ENCODE results near the gene MEGF10. TPM values are rescaled to one million over a fixed set of nuclear protein-coding genes. Genes with fewer than 3 reads are reported as not detected.
A peak's percentile ranks its signal among the peaks of the same experiment; 100 is the strongest.

Gene MEGF10
- total RNA-seq, 1 experiment from 2014 or later, result not detected

GRCh38 chr5:127426661-127427060 is 136.1 kb downstream of the MEGF10 start:
- ChIA-PET CTCF (no interaction called here), POLR2A (no interaction called here)
- H3K27ac Mint-ChIP-seq (ENCODE audit: unreplicated experiment), result no peak overlapping the region
- H3K9me3 ChIP-seq, result no peaks in the 10 kb centered on the region
- no TSS peak for BruUV-seq (replicated peaks)
- H3K4me3 Mint-ChIP-seq (ENCODE audit: unreplicated experiment), result no peak overlapping the region
- no peak for DNase-seq
- no peaks in the 10 kb centered on the region for H3K36me3 ChIP-seq (ENCODE audit: control insufficient read depth, insufficient read depth, low read length)
- H3K27me3 ChIP-seq (replicated peaks; ENCODE audit: control insufficient read depth, insufficient read depth, low read length), result no peaks in the 10 kb centered on the region
- H3K9me3 Mint-ChIP-seq (ENCODE audit: unreplicated experiment), result no peaks in the 10 kb centered on the region
- H3K4me3 ChIP-seq (ENCODE audit: low read depth, low read length), result no peak overlapping the region
- H3K36me3 Mint-ChIP-seq (ENCODE audit: insufficient read depth, unreplicated experiment), result no peaks in the 10 kb centered on the region
- no peaks in the 10 kb centered on the region for H3K27me3 Mint-ChIP-seq (ENCODE audit: insufficient read depth, unreplicated experiment)
- TF ChIP-seq CTCF (IDR thresholded peaks at IDR 0.05; ENCODE audit: insufficient read depth in 1 of 2, low read depth in 1 of 2, low read length in 1 of 2, severe bottlenecking in 1 of 2, unreplicated experiment in 1 of 2), result no peak
- intact Hi-C loops (cut with micrococcal nuclease; ENCODE audit: unreplicated experiment), result no loop called here
- no peaks in the 10 kb centered on the region for H3K4me1 Mint-ChIP-seq (ENCODE audit: low read depth, unreplicated experiment)
- H3K4me1 ChIP-seq, result peaks cover 10% of the 10 kb centered on the region

GRCh38 chr5:127428276-127428675 is 137.7 kb downstream of the MEGF10 start:
- no peak for TF ChIP-seq CTCF (IDR thresholded peaks at IDR 0.05; ENCODE audit: insufficient read depth in 1 of 2, low read depth in 1 of 2, low read length in 1 of 2, severe bottlenecking in 1 of 2, unreplicated experiment in 1 of 2)
- peaks cover 10% of the 10 kb centered on the region for H3K4me1 ChIP-seq
- H3K27ac Mint-ChIP-seq (ENCODE audit: unreplicated experiment), result no peak overlapping the region
- CTCF ChIA-PET, result no interaction called here
- no TSS peak for BruUV-seq (replicated peaks)
- no peaks in the 10 kb centered on the region for H3K4me1 Mint-ChIP-seq (ENCODE audit: low read depth, unreplicated experiment)
- no peaks in the 10 kb centered on the region for H3K36me3 ChIP-seq (ENCODE audit: control insufficient read depth, insufficient read depth, low read length)
- POLR2A ChIA-PET, result no interaction called here
- H3K27me3 Mint-ChIP-seq (ENCODE audit: insufficient read depth, unreplicated experiment), result no peaks in the 10 kb centered on the region
- H3K9me3 Mint-ChIP-seq (ENCODE audit: unreplicated experiment), result no peaks in the 10 kb centered on the region
- no peaks in the 10 kb centered on the region for H3K27me3 ChIP-seq (replicated peaks; ENCODE audit: control insufficient read depth, insufficient read depth, low read length)
- H3K9me3 ChIP-seq, result no peaks in the 10 kb centered on the region
- no peak for DNase-seq
- H3K4me3 Mint-ChIP-seq (ENCODE audit: unreplicated experiment), result no peak overlapping the region
- H3K36me3 Mint-ChIP-seq (ENCODE audit: insufficient read depth, unreplicated experiment), result no peaks in the 10 kb centered on the region
- intact Hi-C loops (cut with micrococcal nuclease; ENCODE audit: unreplicated experiment), result no loop called here
- H3K4me3 ChIP-seq (ENCODE audit: low read depth, low read length), result no peak overlapping the region

GRCh38 chr5:127428748-127429147 is 138.2 kb downstream of the MEGF10 start:
- no peaks in the 10 kb centered on the region for H3K9me3 ChIP-seq
- Mint-ChIP-seq H3K4me1 (ENCODE audit: low read depth, unreplicated experiment) (no peaks in the 10 kb centered on the region), H3K27me3 (ENCODE audit: insufficient read depth, unreplicated experiment) (no peaks in the 10 kb centered on the region), H3K9me3 (ENCODE audit: unreplicated experiment) (no peaks in the 10 kb centered on the region), H3K36me3 (ENCODE audit: insufficient read depth, unreplicated experiment) (no peaks in the 10 kb centered on the region), H3K27ac (ENCODE audit: unreplicated experiment) (no peak overlapping the region), H3K4me3 (ENCODE audit: unreplicated experiment) (no peak overlapping the region)
- H3K4me3 ChIP-seq (ENCODE audit: low read depth, low read length), result no peak overlapping the region
- peak in 1 of 2 experiments; percentile 15 for DNase-seq
- H3K4me1 ChIP-seq, result peaks cover 10% of the 10 kb centered on the region
- TF ChIP-seq CTCF (IDR thresholded peaks at IDR 0.05; ENCODE audit: insufficient read depth in 1 of 2, low read depth in 1 of 2, low read length in 1 of 2, severe bottlenecking in 1 of 2, unreplicated experiment in 1 of 2), result no peak
- H3K27me3 ChIP-seq (replicated peaks; ENCODE audit: control insufficient read depth, insufficient read depth, low read length), result no peaks in the 10 kb centered on the region
- ChIA-PET POLR2A (no interaction called here), CTCF (no interaction called here)
- intact Hi-C loops (cut with micrococcal nuclease; ENCODE audit: unreplicated experiment), result no loop called here
- no TSS peak for BruUV-seq (replicated peaks)
- no peaks in the 10 kb centered on the region for H3K36me3 ChIP-seq (ENCODE audit: control insufficient read depth, insufficient read depth, low read length)

Data from Caco-2 (cell line).